Measurements from ENCODE around the gene GSTT2. TPM values are rescaled to one million over a fixed set of nuclear protein-coding genes. Genes with fewer than 3 reads are reported as not detected.
"Not testable (repeated sequence)": the region's sequence is repeated elsewhere in the genome, so short reads cannot be mapped to it uniquely, and the experiment has no call there.

Gene GSTT2
- total and polyA plus RNA-seq, 9 of the 15 experiments (the other 6 are each of a cell fraction or from before 2014, with no cell fraction given): not detected

- WGBS (ENCODE audit: insufficient coverage, low coverage, missing lambda C conversion rate): no CpG with 5 or more reads among the region's 14 CpGs
- in situ Hi-C loops (cut with MboI); FAIRE-seq; H3K4me1 ChIP-seq (replicated peaks in 1 of 2; ENCODE audit: control insufficient read depth in 2 of 2, insufficient read depth in 2 of 2, low read length in 2 of 2); H3K36me3 ChIP-seq (ENCODE audit: control insufficient read depth, insufficient read depth, low read length); H2AFZ ChIP-seq (ENCODE audit: low read depth, low read length); DNase-seq (ENCODE audit: extremely low read depth in 1 of 4, low spot score in 3 of 4); H3K27ac ChIP-seq (ENCODE audit: extremely low read depth, low read depth, low read length); H3K9me3 ChIP-seq (replicated peaks; ENCODE audit: control insufficient read depth, insufficient read depth, low read depth, low read length); H3K9me1 ChIP-seq (ENCODE audit: control insufficient read depth, insufficient read depth, low read length); H3K4me3 ChIP-seq; H3K79me2 ChIP-seq (ENCODE audit: control insufficient read depth, insufficient read depth, low read length); POLR2A ChIA-PET; ATAC-seq; H3K9ac ChIP-seq (ENCODE audit: insufficient read depth in 1 of 2, low read depth in 2 of 2, low read length in 2 of 2); CTCF ChIA-PET (ENCODE audit: low intra/inter-chr PET ratio); H3K27me3 ChIP-seq (ENCODE audit: control insufficient read depth in 2 of 2, insufficient read depth in 2 of 2, low read length in 2 of 2); H3K4me2 ChIP-seq (ENCODE audit: insufficient read depth, low read length); BruUV-seq (replicated peaks); H4K20me1 ChIP-seq (replicated peaks; ENCODE audit: control insufficient read depth, insufficient read depth, low read length); intact Hi-C loops (cut with micrococcal nuclease): not testable (repeated sequence)
Observed at GRCh38 chr22:23940166-23940565, 39.8 kb upstream of the GSTT2 start.

DNA sequence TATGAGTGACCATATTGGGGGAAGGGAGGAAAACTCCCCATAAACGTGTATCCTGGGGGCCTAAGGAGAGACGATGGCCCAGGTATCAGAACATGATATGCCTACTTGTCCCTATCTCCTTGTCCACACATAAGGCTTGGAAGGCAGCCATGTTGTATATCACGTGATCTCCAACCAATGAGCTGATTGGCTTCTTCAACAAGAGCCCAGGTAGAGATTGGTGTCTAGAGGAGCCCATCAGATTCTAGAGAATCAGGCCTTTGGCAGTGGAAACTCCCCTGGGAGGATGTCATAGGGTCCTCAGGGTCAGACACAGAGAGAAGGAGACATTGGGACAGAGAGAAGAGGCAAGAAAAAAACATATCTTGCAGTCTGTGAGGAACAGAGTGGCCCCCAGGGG, 32.5 kb upstream of the GSTT2 start:
- in situ Hi-C loops (cut with MboI); intact Hi-C loops (cut with micrococcal nuclease); H4K20me1 ChIP-seq (replicated peaks; ENCODE audit: control insufficient read depth, insufficient read depth, low read length); CTCF ChIA-PET (ENCODE audit: low intra/inter-chr PET ratio); H3K9me3 ChIP-seq (replicated peaks; ENCODE audit: control insufficient read depth, insufficient read depth, low read depth, low read length); DNase-seq (ENCODE audit: extremely low read depth in 1 of 4, low spot score in 3 of 4); H2AFZ ChIP-seq (ENCODE audit: low read depth, low read length); H3K9me1 ChIP-seq (ENCODE audit: control insufficient read depth, insufficient read depth, low read length); H3K36me3 ChIP-seq (ENCODE audit: control insufficient read depth, insufficient read depth, low read length); POLR2A ChIA-PET; H3K27me3 ChIP-seq (ENCODE audit: control insufficient read depth in 2 of 2, insufficient read depth in 2 of 2, low read length in 2 of 2); H3K79me2 ChIP-seq (ENCODE audit: control insufficient read depth, insufficient read depth, low read length); H3K4me3 ChIP-seq; H3K9ac ChIP-seq (ENCODE audit: insufficient read depth in 1 of 2, low read depth in 2 of 2, low read length in 2 of 2); BruUV-seq (replicated peaks); H3K4me2 ChIP-seq (ENCODE audit: insufficient read depth, low read length); H3K4me1 ChIP-seq (replicated peaks in 1 of 2; ENCODE audit: control insufficient read depth in 2 of 2, insufficient read depth in 2 of 2, low read length in 2 of 2); H3K27ac ChIP-seq (ENCODE audit: extremely low read depth, low read depth, low read length): not testable (repeated sequence)
- 0% methylated on average over 1 of the region's 3 CpGs for WGBS (ENCODE audit: insufficient coverage, low coverage, missing lambda C conversion rate)
- FAIRE-seq (peak; percentile 29), ATAC-seq (peak; percentile 58; the same call in 2 of the 3 replicates)

DNA sequence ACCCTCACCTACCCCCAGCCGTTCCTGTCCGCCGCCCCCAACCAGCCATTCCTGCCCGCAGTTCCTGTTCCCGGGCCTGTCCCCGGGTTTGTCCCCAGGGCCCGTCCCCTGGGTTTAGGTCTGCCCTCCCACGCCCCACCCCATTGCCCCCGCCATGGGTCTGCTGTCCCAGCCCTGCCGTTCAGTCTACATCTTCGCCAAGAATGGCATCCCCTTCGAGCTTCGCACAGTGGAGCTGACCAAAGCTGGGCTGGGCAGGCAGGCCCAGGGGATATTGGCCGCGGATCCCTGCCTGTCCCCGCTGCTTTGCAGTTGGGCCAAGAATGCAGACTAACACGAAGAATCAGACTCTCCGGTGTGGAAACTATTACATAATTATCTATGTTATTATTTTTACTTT, 30.2 kb upstream of the GSTT2 start:
- ATAC-seq; H3K9me1 ChIP-seq (ENCODE audit: control insufficient read depth, insufficient read depth, low read length); H3K4me3 ChIP-seq; H3K4me1 ChIP-seq (replicated peaks in 1 of 2; ENCODE audit: control insufficient read depth in 2 of 2, insufficient read depth in 2 of 2, low read length in 2 of 2); FAIRE-seq; H4K20me1 ChIP-seq (replicated peaks; ENCODE audit: control insufficient read depth, insufficient read depth, low read length); H3K79me2 ChIP-seq (ENCODE audit: control insufficient read depth, insufficient read depth, low read length); H3K27me3 ChIP-seq (ENCODE audit: control insufficient read depth in 2 of 2, insufficient read depth in 2 of 2, low read length in 2 of 2); H3K4me2 ChIP-seq (ENCODE audit: insufficient read depth, low read length); H3K36me3 ChIP-seq (ENCODE audit: control insufficient read depth, insufficient read depth, low read length); POLR2A ChIA-PET; H3K9ac ChIP-seq (ENCODE audit: insufficient read depth in 1 of 2, low read depth in 2 of 2, low read length in 2 of 2); BruUV-seq (replicated peaks); H3K27ac ChIP-seq (ENCODE audit: extremely low read depth, low read depth, low read length); H3K9me3 ChIP-seq (replicated peaks; ENCODE audit: control insufficient read depth, insufficient read depth, low read depth, low read length); CTCF ChIA-PET (ENCODE audit: low intra/inter-chr PET ratio); H2AFZ ChIP-seq (ENCODE audit: low read depth, low read length); DNase-seq (ENCODE audit: extremely low read depth in 1 of 4, low spot score in 3 of 4): not testable (repeated sequence)
- in situ Hi-C loops (cut with MboI): loop anchor here (10.0 to 25.0 kb wide), 2 partner anchors 225 to 563 kb away; no protein-coding TSS in a partner anchor
- WGBS (ENCODE audit: insufficient coverage, low coverage, missing lambda C conversion rate): 87% methylated on average over 3 of the region's 18 CpGs
- intact Hi-C loops (cut with micrococcal nuclease): loop anchor here (10.0 kb wide), 1 partner anchor 235 kb away; the partner anchor contains the start of gene SUSD2

- H3K27ac ChIP-seq (ENCODE audit: extremely low read depth, low read depth, low read length); DNase-seq (ENCODE audit: extremely low read depth in 1 of 4, low spot score in 3 of 4); H3K4me2 ChIP-seq (ENCODE audit: insufficient read depth, low read length); H3K27me3 ChIP-seq (ENCODE audit: control insufficient read depth in 2 of 2, insufficient read depth in 2 of 2, low read length in 2 of 2); H3K9ac ChIP-seq (ENCODE audit: insufficient read depth in 1 of 2, low read depth in 2 of 2, low read length in 2 of 2); H3K4me1 ChIP-seq (replicated peaks in 1 of 2; ENCODE audit: control insufficient read depth in 2 of 2, insufficient read depth in 2 of 2, low read length in 2 of 2); FAIRE-seq; H3K9me3 ChIP-seq (replicated peaks; ENCODE audit: control insufficient read depth, insufficient read depth, low read depth, low read length); H2AFZ ChIP-seq (ENCODE audit: low read depth, low read length); POLR2A ChIA-PET; H3K36me3 ChIP-seq (ENCODE audit: control insufficient read depth, insufficient read depth, low read length); ATAC-seq; CTCF ChIA-PET (ENCODE audit: low intra/inter-chr PET ratio); H3K79me2 ChIP-seq (ENCODE audit: control insufficient read depth, insufficient read depth, low read length); H3K9me1 ChIP-seq (ENCODE audit: control insufficient read depth, insufficient read depth, low read length); BruUV-seq (replicated peaks); H4K20me1 ChIP-seq (replicated peaks; ENCODE audit: control insufficient read depth, insufficient read depth, low read length); H3K4me3 ChIP-seq: not testable (repeated sequence)
- intact Hi-C loops (cut with micrococcal nuclease): loop anchor here (10.0 kb wide), 1 partner anchor 233 kb away; the partner anchor contains the start of gene SUSD2
- in situ Hi-C loops (cut with MboI): loop anchor here (10.0 to 25.0 kb wide), 2 partner anchors 223 to 561 kb away; no protein-coding TSS in a partner anchor
- WGBS (ENCODE audit: insufficient coverage, low coverage, missing lambda C conversion rate): 86% methylated on average over 1 of the region's 2 CpGs
Observed at GRCh38 chr22:23951383-23951782, 28.6 kb upstream of the GSTT2 start.

All from K562 (cell line).